Esophagus muscularis mucosa (tissue), 4 donors: ENCODE measurements around the gene ATAD5. TPM values are rescaled to one million over a fixed set of nuclear protein-coding genes. Genes with fewer than 3 reads are reported as not detected.
"Not testable (repeated sequence)": the region's sequence is repeated elsewhere in the genome, so short reads cannot be mapped to it uniquely, and the experiment has no call there.

Experiments
- DNase-seq: peaks from one replicate; pipeline ENCODE4 v3.0.0-alpha.2; 2017; ENCODE audit errors: extremely low spot score
- H3K27ac ChIP-seq, 4 donors: fragments of 200-600 bp; sonication (generic); replicated peaks in 1 of 4; 1 replicate in 3 of 4; 2 replicates in 1 of 4; pipeline ENCODE4 v1.5.1; 2016 to 2019; ENCODE audit warnings: mild to moderate bottlenecking in 1 of 4
- H3K27me3 ChIP-seq, 4 donors: fragments of 200-600 bp; sonication (generic); one replicate each; pipeline versions ENCODE4 v1.5.1 to v1.6.0; 2016 to 2019
- H3K36me3 ChIP-seq, 4 donors: fragments of 200-600 bp; sonication (generic); one replicate each; pipeline ENCODE4 v1.5.1; 2016 to 2019
- H3K4me1 ChIP-seq, 4 donors: fragments of 200-600 bp; sonication (generic); one replicate each; pipeline ENCODE4 v1.5.1; 2016 to 2019
- H3K4me3 ChIP-seq, 4 donors: fragments of 200-600 bp; sonication (generic); 1 replicate in 2 of 4; 2 replicates in 2 of 4; pipeline ENCODE4 v1.5.1; 2016 to 2019; ENCODE audit warnings: mild to moderate bottlenecking in 4 of 4, moderate library complexity in 1 of 4
- H3K9me3 ChIP-seq, 4 donors: fragments of 200-600 bp; sonication (generic); 1 replicate in 3 of 4; 2 replicates in 1 of 4; pipeline ENCODE4 v1.5.1; 2016 to 2019
- EP300 ChIP-seq: sonication (generic); formaldehyde crosslinking; IDR thresholded peaks from one replicate; pipeline ENCODE4 v1.6.1; 2017; ENCODE audit warnings: antibody characterized with exemption
- POLR2A ChIP-seq: fragments of 450-650 bp; IDR thresholded peaks from one replicate; pipeline ENCODE4 v1.6.1; 2017; ENCODE audit warnings: antibody characterized with exemption, moderate library complexity, mild to moderate bottlenecking, low read depth
- POLR2AphosphoS5 ChIP-seq, 2 donors: sonication (generic); formaldehyde crosslinking; IDR thresholded peaks; one replicate each; pipeline ENCODE4 v1.6.1; 2017; ENCODE audit warnings: antibody characterized with exemption in 2 of 2
- WGBS: methylation state at CpG from one replicate; pipeline ENCODE4 v1.1.5; 2018; 5-methylcytosine and 5-hydroxymethylcytosine counted together
- intact Hi-C: fragments of 100-400 bp; cut with DNase I; formaldehyde crosslinking; loops from one replicate; pipeline ENCODE4 v1.15.1; 2023
- total RNA-seq, 4 donors: library from RNA; depleted of rRNA; stranded (reverse); fragments of >200 nt; gene quantifications; one replicate each; pipeline versions ENCODE4 v1.1.0 to v1.2.1, GENCODE V29; 2016
- TF ChIP-seq, protein P1 (sequence below), 3 experiments: fragments of 200-600 bp in 2 of 3; fragments of 450-650 bp in 1 of 3; sonication (generic) in 2 of 3; IDR thresholded peaks; one replicate each; pipeline ENCODE4 v1.5.1; 2017 to 2019; ENCODE audit warnings: antibody characterized with exemption in 3 of 3, mild to moderate bottlenecking in 2 of 3, moderate library complexity in 1 of 3

Gene ATAD5
- total RNA-seq, 4 donors from 2014 or later, result 0.33 to 1.7 (median 0.52) TPM

- H3K27ac ChIP-seq, result no peak overlapping the region
- intact Hi-C loops, result no loop called here
- no peak overlapping the region for H3K4me3 ChIP-seq
- no peak for DNase-seq
- H3K9me3 ChIP-seq, result no peaks in the 10 kb centered on the region
- WGBS, result 88% methylated on average over 5 of the region's 5 CpGs
- TF ChIP-seq, protein P1, sequence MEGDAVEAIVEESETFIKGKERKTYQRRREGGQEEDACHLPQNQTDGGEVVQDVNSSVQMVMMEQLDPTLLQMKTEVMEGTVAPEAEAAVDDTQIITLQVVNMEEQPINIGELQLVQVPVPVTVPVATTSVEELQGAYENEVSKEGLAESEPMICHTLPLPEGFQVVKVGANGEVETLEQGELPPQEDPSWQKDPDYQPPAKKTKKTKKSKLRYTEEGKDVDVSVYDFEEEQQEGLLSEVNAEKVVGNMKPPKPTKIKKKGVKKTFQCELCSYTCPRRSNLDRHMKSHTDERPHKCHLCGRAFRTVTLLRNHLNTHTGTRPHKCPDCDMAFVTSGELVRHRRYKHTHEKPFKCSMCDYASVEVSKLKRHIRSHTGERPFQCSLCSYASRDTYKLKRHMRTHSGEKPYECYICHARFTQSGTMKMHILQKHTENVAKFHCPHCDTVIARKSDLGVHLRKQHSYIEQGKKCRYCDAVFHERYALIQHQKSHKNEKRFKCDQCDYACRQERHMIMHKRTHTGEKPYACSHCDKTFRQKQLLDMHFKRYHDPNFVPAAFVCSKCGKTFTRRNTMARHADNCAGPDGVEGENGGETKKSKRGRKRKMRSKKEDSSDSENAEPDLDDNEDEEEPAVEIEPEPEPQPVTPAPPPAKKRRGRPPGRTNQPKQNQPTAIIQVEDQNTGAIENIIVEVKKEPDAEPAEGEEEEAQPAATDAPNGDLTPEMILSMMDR (IDR thresholded peaks at IDR 0.05), result no peak
- no peak for TF ChIP-seq POLR2A
- no peak for TF ChIP-seq POLR2AphosphoS5 (IDR thresholded peaks at IDR 0.05)
- no peak for TF ChIP-seq EP300
- no peaks in the 10 kb centered on the region for H3K4me1 ChIP-seq
- H3K36me3 ChIP-seq, result peaks cover 7 to 56% (median 41%) of the 10 kb centered on the region in 4 donors
- no peaks in the 10 kb centered on the region for H3K27me3 ChIP-seq
Measured at GRCh38 chr17:30897311-30897710, 65.5 kb downstream of the ATAD5 start.

DNA sequence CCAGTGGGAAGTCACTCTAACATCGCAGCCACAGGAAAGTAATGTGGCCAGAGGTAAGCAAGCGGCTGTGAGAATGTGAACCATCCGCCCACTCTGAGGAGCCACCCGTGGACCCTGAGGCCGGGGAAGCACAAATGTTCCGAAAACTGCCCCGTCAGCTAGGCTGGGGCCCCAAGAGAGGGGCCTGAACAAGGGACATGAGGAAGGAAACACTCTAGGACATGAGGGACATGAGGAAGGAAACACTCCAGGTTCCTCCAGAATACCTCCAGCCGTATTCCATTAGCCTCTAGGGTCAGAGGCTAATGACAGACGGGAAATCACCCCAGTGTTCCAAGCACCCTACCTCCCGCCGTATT is 74.0 kb downstream of the ATAD5 start:
- Histone ChIP-seq H3K27me3 (no peaks in the 10 kb centered on the region), H3K36me3 (peaks cover 0 to 32% (median 19%) of the 10 kb centered on the region in 4 donors), H3K4me3 (peak overlapping the region; percentile 58 to 89 (median 80)), H3K4me1 (peaks cover 14 to 31% (median 24%) of the 10 kb centered on the region in 4 donors), H3K9me3 (no peaks in the 10 kb centered on the region), H3K27ac (peak overlapping the region; percentile 83 to 91 (median 89))
- TF ChIP-seq POLR2AphosphoS5 (IDR thresholded peaks at IDR 0.05) (no peak), EP300 (no peak), POLR2A (no peak)
- TF ChIP-seq, protein P1 (IDR thresholded peaks at IDR 0.05), result no peak
- 1% methylated on average over 11 of the region's 11 CpGs for WGBS
- DNase-seq, result no peak
- intact Hi-C loops, result loop anchor here (5.0 kb wide), 1 partner anchor 312 kb away; no protein-coding TSS in a partner anchor

DNA sequence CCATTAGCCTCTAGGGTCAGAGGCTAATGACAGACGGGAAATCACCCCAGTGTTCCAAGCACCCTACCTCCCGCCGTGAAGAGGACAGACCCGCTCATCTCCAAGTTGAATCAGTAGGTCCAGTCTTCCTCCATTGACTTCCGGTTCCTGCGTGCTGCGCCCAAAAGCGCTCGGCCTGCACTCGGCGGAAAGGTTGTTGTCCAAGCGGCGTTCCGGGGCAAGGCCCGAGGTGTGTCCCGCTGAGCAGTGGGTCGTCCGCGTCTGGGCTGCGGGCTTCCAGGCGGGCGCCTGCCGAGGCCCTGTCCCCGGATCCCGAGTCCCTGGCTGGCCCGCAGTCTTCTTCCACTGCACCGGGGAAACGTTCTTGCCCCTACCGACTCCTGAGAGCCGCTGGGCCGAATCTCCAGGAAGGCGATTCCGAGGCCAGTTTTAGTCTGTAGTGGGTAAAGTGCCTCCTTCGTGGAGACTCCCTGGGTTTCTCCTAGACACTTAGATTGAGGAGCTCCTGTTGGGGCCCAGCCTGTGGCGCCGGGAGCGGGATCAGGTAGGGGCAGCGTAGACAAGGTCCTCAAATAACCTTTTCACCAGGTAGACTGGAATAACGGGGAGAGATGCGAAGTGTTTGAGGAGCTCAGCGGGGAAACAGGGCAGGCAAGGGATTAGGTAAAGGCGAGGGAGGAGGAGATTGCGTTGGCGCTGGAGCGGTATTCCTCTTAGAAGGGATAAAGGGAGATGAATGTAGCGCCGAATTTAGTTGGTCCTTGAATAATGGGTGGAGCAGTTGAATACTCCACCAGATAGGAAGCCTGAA is 74.5 kb downstream of the ATAD5 start, which contains the start of gene TEFM:
Gene TEFM, minus strand, starts transcription at position 138 of the 811 bp plus-strand sequence. Its CDS starts 40 bp downstream, at position 98.
- Histone ChIP-seq H3K9me3 (no peaks in the 10 kb centered on the region), H3K4me1 (peaks cover 14 to 31% (median 24%) of the 10 kb centered on the region in 4 donors), H3K36me3 (peaks cover 0 to 26% (median 15%) of the 10 kb centered on the region in 4 donors), H3K4me3 (peak within 1 kb of the TSS; percentile 58 to 89 (median 80)), H3K27me3 (no peaks in the 10 kb centered on the region), H3K27ac (peak within 1 kb of the TSS; percentile 83 to 91 (median 89))
- intact Hi-C loops, result loop anchor here (5.0 kb wide), 1 partner anchor 311 kb away; no protein-coding TSS in a partner anchor
- WGBS, result under 1% methylated on average over 21 of the region's 47 CpGs
- DNase-seq, result peak; percentile 96
- TF ChIP-seq EP300 (no peak), POLR2AphosphoS5 (IDR thresholded peaks at IDR 0.05) (peak; percentile 83 to 88)

- no peaks in the 10 kb centered on the region for H3K9me3 ChIP-seq
- peaks cover 14 to 31% (median 24%) of the 10 kb centered on the region in 4 donors for H3K4me1 ChIP-seq
- TF ChIP-seq POLR2AphosphoS5 (IDR thresholded peaks at IDR 0.05), result no peak
- TF ChIP-seq EP300, result no peak
- TF ChIP-seq, protein P1 (IDR thresholded peaks at IDR 0.05), result no peak
- TF ChIP-seq POLR2A, result no peak
- no peak for DNase-seq
- WGBS, result 92% methylated on average over 3 of the region's 3 CpGs
- intact Hi-C loops, result loop anchor here (2.0 to 5.0 kb wide), 2 partner anchors 62 to 308 kb away; partner anchors contain the start of gene RNF135
- no peak overlapping the region for H3K27ac ChIP-seq
- no peaks in the 10 kb centered on the region for H3K27me3 ChIP-seq
- H3K4me3 ChIP-seq, result no peak overlapping the region
- H3K36me3 ChIP-seq, result peaks cover 0 to 5% (median 3%) of the 10 kb centered on the region in 4 donors
Measured at GRCh38 chr17:30908717-30909420, 77.1 kb downstream of the ATAD5 start.

DNA sequence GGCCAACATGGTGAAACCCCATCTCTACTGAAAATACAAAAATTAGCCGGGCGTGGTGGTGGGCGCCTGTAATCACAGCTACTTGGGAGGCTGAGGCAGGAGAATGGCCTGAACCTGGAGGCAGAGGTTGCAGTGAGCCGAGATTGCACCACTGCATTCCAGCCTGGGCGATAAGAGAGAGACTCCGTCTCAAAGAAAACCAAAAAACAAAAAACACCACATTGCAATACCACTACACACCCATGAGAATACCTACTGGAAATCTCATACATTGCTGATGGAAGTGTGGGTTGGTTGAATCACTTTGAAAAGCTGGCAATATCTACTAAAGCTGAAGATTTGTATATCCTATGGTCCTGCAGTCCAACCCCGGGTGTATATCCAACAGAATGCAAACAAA is 78.4 kb downstream of the ATAD5 start:
- H3K9me3 ChIP-seq, H3K27ac ChIP-seq, H3K4me3 ChIP-seq, H3K27me3 ChIP-seq, intact Hi-C loops, H3K36me3 ChIP-seq, DNase-seq: not testable (repeated sequence)
- peaks cover 12 to 22% (median 16%) of the 10 kb centered on the region in 4 donors for H3K4me1 ChIP-seq
- WGBS, result 99% methylated on average over 7 of the region's 7 CpGs
